Activated CD8-positive, alpha-beta T cell treated with anti-CD3 and anti-CD28 coated beads for 36 hours (primary cell): ENCODE data around the gene SLC25A41. TPM values are rescaled to one million over a fixed set of nuclear protein-coding genes. Genes with fewer than 3 reads are reported as not detected.

Experiments
- ATAC-seq: fragments of 200-7000 bp; cut with Tn5 transposase; one replicate; pipeline ENCODE4 v1.10.0; 2021; ENCODE audit warnings: mild to moderate bottlenecking, moderate library complexity
- CTCF ChIA-PET: fragments of 350-600 bp; sonication (Branson Sonifier 250); formaldehyde crosslinking; loops from one replicate; lab custom pipeline; 2021; ENCODE audit warnings: antibody characterized with exemption; lab: Charles Lee
- POLR2A ChIA-PET: fragments of 350-600 bp; sonication (Branson Sonifier 250); formaldehyde crosslinking; loops from one replicate; lab custom pipeline; 2021; ENCODE audit warnings: antibody characterized with exemption; lab: Charles Lee
- DNase-seq: peaks from one replicate; pipeline ENCODE4 v3.0.0-alpha.2; 2020
- H3K27ac Mint-ChIP-seq: one replicate; pipeline ENCODE4 v1.8.0; 2021; ENCODE audit warnings: mild to moderate bottlenecking, mixed read lengths
- H3K27me3 Mint-ChIP-seq: one replicate; pipeline ENCODE4 v1.8.0; 2021; ENCODE audit warnings: mixed read lengths
- H3K36me3 Mint-ChIP-seq: one replicate; pipeline ENCODE4 v1.8.0; 2021; ENCODE audit warnings: low read depth, mixed read lengths
- H3K4me1 Mint-ChIP-seq: one replicate; pipeline ENCODE4 v1.8.0; 2021; ENCODE audit warnings: low read depth, mixed read lengths
- H3K4me3 Mint-ChIP-seq: one replicate; pipeline ENCODE4 v1.8.0; 2021; ENCODE audit warnings: mild to moderate bottlenecking, moderate library complexity, mixed read lengths
- H3K9me3 Mint-ChIP-seq: one replicate; pipeline ENCODE4 v1.8.0; 2021; ENCODE audit warnings: mixed read lengths
- intact Hi-C: fragments of 100-400 bp; cut with micrococcal nuclease; formaldehyde crosslinking; loops from one replicate; pipeline ENCODE4 v1.10.0; 2022
- total RNA-seq, 2 experiments: library from RNA; stranded (reverse); gene quantifications; one replicate each; pipeline ENCODE4 v1.2.3, GENCODE V29; 2021
- TF ChIP-seq, protein P1 (sequence below): fragments of 200-600 bp; IDR thresholded peaks from one replicate; pipeline ENCODE4 v1.8.0; 2022; ENCODE audit warnings: antibody characterized with exemption, mild to moderate bottlenecking

The SLC25A41 gene
- total RNA-seq: not detected

DNA sequence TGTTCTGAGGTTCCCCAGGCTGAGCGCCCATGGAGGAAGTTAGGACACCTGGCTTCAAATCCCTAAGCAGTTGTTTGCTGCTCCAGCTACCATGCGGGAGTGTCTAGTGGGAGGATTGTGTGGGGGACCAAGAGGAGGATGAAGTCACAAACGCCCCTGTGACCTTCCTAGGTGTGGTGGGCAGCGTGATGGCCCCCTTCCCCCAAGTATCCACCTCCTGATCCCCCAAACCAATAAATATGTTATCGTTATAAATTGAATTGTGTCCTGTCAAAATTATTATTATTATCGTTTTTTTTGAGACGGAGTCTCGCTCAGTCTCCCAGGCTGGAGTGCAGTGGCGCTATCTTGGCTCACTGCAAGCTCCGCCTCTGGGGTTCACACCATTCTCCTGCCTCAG, at the start of gene SLC25A41:
Gene SLC25A41 (minus strand): TSS at position 101 of the 400 bp plus-strand sequence. CDS start 70 bp downstream, at position 31.
- CTCF ChIA-PET: no interaction called here
- POLR2A ChIA-PET: no interaction called here
- no peak within 1 kb of the TSS for H3K4me3 Mint-ChIP-seq
- intact Hi-C loops: no loop called here
- ATAC-seq: no peak
- no peak for DNase-seq
- peaks cover 2% of the 10 kb centered on the region for H3K4me1 Mint-ChIP-seq
- H3K27me3 Mint-ChIP-seq: no peaks in the 10 kb centered on the region
- no peaks in the 10 kb centered on the region for H3K9me3 Mint-ChIP-seq
- no peak within 1 kb of the TSS for H3K27ac Mint-ChIP-seq
- TF ChIP-seq, protein P1, sequence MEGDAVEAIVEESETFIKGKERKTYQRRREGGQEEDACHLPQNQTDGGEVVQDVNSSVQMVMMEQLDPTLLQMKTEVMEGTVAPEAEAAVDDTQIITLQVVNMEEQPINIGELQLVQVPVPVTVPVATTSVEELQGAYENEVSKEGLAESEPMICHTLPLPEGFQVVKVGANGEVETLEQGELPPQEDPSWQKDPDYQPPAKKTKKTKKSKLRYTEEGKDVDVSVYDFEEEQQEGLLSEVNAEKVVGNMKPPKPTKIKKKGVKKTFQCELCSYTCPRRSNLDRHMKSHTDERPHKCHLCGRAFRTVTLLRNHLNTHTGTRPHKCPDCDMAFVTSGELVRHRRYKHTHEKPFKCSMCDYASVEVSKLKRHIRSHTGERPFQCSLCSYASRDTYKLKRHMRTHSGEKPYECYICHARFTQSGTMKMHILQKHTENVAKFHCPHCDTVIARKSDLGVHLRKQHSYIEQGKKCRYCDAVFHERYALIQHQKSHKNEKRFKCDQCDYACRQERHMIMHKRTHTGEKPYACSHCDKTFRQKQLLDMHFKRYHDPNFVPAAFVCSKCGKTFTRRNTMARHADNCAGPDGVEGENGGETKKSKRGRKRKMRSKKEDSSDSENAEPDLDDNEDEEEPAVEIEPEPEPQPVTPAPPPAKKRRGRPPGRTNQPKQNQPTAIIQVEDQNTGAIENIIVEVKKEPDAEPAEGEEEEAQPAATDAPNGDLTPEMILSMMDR: no peak
- H3K36me3 Mint-ChIP-seq: no peaks in the 10 kb centered on the region

DNA sequence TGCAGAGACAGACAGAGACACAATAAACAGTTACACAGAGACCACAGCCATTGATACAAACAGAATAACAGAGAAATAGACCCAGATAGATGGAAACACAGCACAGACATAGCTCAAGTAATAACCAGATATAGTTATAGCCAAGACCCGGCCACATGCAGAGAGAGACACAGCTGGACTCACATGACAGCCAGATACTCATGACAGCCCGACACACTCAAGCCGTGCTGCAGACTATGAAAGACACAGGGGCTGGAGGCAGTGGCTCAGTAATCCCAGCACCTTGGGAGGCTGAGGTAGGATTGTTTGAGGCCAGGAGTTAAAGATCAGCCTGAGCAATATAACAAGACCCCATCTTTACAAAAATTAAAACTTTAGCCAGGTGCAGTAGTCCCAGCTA, 49.7 kb upstream of the SLC25A41 start:
- H3K36me3 Mint-ChIP-seq: peaks cover 9% of the 10 kb centered on the region
- CTCF ChIA-PET: interaction anchor here (1.3 kb wide), 1 partner anchor 37 kb away, joined by 3 read pairs; no protein-coding TSS in a partner anchor
- intact Hi-C loops: no loop called here

GRCh38 chr19:6482343-6482686, 48.8 kb upstream of the SLC25A41 start:
- DNase-seq: peak; percentile 38
- Mint-ChIP-seq H3K36me3 (peaks cover 10% of the 10 kb centered on the region), H3K27me3 (no peaks in the 10 kb centered on the region), H3K9me3 (no peaks in the 10 kb centered on the region), H3K27ac (peak overlapping the region; percentile 96), H3K4me3 (peak overlapping the region; percentile 100), H3K4me1 (peaks cover 26% of the 10 kb centered on the region)
- TF ChIP-seq, protein P1: no peak
- ChIA-PET CTCF (interaction anchor here (0.9 to 1.7 kb wide), 6 partner anchors 13 to 270 kb away, joined by 3 to 4 read pairs (median 3); partner anchors contain the start of gene TNFSF9), POLR2A (interaction anchor here (1.4 to 2.4 kb wide), 9 partner anchors 13 to 88 kb away, joined by 3 to 10 read pairs (median 5); partner anchors contain the start of genes GTF2F1 and KHSRP)
- intact Hi-C loops: no loop called here
- ATAC-seq: peak; percentile 12

More for the DNA sequence above, 49.7 kb upstream of the SLC25A41 start:
- H3K27me3 Mint-ChIP-seq: no peaks in the 10 kb centered on the region
- ATAC-seq (no peak), DNase-seq (no peak)
- H3K4me3 Mint-ChIP-seq: no peak overlapping the region
- H3K9me3 Mint-ChIP-seq: no peaks in the 10 kb centered on the region
- TF ChIP-seq, protein P1: no peak
- peak overlapping the region; percentile 96 for H3K27ac Mint-ChIP-seq
- peaks cover 26% of the 10 kb centered on the region for H3K4me1 Mint-ChIP-seq
- POLR2A ChIA-PET: no interaction called here

- TF ChIP-seq, protein P1: peak; percentile 42
- ChIA-PET CTCF (interaction anchor here (0.7 to 1.7 kb wide), 13 partner anchors 10 to 270 kb away, joined by 3 to 8 read pairs (median 3); partner anchors contain the start of genes KHSRP, TNFSF9 and TUBB4A), POLR2A (interaction anchor here (0.7 to 2.4 kb wide), 17 partner anchors 9 to 118 kb away, joined by 3 to 10 read pairs (median 4); partner anchors contain the start of genes GTF2F1 and KHSRP)
- Mint-ChIP-seq H3K9me3 (no peaks in the 10 kb centered on the region), H3K4me1 (peaks cover 26% of the 10 kb centered on the region), H3K27me3 (no peaks in the 10 kb centered on the region), H3K4me3 (peak within 1 kb of the TSS; percentile 100), H3K27ac (peak within 1 kb of the TSS; percentile 96), H3K36me3 (peaks cover 13% of the 10 kb centered on the region)
- DNase-seq (peak; percentile 87), ATAC-seq (peak; percentile 87)
- intact Hi-C loops: no loop called here
Measured at GRCh38 chr19:6481541-6482342, 48.2 kb upstream of the SLC25A41 start, which contains the start of gene DENND1C. Gene DENND1C (minus strand): TSS chr19:6481787. CDS start chr19:6481695, 92 bp downstream.
